Panc1 (cell line): ENCODE data around the gene TSHZ3.

Source experiments
- TF ChIP-seq, protein P1 (sequence below): fragments of 450-650 bp; IDR thresholded peaks from 2 replicates; pipeline ENCODE4 v1.5.1; 2017; ENCODE audit warnings: mild to moderate bottlenecking
- TF ChIP-seq, protein P2 (sequence below), 2 experiments: IDR thresholded peaks; 2 replicates each; pipeline ENCODE4 v1.6.1; 2011 to 2012; ENCODE audit warnings: low read depth in 2 of 2, control low read depth in 1 of 2, low read length in 1 of 2, mild to moderate bottlenecking in 1 of 2, moderate library complexity in 1 of 2; ENCODE audit not compliant: insufficient read depth in 1 of 2

GRCh38 chr19:31389874-31390273 is 40.6 kb upstream of the TSHZ3 start:
- TF ChIP-seq, protein P1, sequence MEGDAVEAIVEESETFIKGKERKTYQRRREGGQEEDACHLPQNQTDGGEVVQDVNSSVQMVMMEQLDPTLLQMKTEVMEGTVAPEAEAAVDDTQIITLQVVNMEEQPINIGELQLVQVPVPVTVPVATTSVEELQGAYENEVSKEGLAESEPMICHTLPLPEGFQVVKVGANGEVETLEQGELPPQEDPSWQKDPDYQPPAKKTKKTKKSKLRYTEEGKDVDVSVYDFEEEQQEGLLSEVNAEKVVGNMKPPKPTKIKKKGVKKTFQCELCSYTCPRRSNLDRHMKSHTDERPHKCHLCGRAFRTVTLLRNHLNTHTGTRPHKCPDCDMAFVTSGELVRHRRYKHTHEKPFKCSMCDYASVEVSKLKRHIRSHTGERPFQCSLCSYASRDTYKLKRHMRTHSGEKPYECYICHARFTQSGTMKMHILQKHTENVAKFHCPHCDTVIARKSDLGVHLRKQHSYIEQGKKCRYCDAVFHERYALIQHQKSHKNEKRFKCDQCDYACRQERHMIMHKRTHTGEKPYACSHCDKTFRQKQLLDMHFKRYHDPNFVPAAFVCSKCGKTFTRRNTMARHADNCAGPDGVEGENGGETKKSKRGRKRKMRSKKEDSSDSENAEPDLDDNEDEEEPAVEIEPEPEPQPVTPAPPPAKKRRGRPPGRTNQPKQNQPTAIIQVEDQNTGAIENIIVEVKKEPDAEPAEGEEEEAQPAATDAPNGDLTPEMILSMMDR = no peak
- TF ChIP-seq, protein P2, sequence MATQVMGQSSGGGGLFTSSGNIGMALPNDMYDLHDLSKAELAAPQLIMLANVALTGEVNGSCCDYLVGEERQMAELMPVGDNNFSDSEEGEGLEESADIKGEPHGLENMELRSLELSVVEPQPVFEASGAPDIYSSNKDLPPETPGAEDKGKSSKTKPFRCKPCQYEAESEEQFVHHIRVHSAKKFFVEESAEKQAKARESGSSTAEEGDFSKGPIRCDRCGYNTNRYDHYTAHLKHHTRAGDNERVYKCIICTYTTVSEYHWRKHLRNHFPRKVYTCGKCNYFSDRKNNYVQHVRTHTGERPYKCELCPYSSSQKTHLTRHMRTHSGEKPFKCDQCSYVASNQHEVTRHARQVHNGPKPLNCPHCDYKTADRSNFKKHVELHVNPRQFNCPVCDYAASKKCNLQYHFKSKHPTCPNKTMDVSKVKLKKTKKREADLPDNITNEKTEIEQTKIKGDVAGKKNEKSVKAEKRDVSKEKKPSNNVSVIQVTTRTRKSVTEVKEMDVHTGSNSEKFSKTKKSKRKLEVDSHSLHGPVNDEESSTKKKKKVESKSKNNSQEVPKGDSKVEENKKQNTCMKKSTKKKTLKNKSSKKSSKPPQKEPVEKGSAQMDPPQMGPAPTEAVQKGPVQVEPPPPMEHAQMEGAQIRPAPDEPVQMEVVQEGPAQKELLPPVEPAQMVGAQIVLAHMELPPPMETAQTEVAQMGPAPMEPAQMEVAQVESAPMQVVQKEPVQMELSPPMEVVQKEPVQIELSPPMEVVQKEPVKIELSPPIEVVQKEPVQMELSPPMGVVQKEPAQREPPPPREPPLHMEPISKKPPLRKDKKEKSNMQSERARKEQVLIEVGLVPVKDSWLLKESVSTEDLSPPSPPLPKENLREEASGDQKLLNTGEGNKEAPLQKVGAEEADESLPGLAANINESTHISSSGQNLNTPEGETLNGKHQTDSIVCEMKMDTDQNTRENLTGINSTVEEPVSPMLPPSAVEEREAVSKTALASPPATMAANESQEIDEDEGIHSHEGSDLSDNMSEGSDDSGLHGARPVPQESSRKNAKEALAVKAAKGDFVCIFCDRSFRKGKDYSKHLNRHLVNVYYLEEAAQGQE (IDR thresholded peaks at IDR 0.05; ENCODE audit: insufficient read depth in 1 of 2, low read depth in 2 of 2, low read length in 1 of 2) = no peak
